BJ (cell line): ENCODE measurements around the gene PRDM16. TPM values are rescaled to one million over a fixed set of nuclear protein-coding genes. Genes with fewer than 3 reads are reported as not detected.
A peak's percentile ranks its signal among the peaks of the same experiment; 100 is the strongest.

Experiments used
- CTCF ChIA-PET: fragments of 350-600 bp; formaldehyde crosslinking; extraction: SDS; loops from one replicate; lab custom pipeline; 2021; ENCODE audit warnings: antibody characterized with exemption, inconsistent platforms; lab: Yijun Ruan, JAX
- POLR2A ChIA-PET: fragments of 300-600 bp; sonication (Branson Sonifier 250); formaldehyde crosslinking; extraction: SDS; loops from one replicate; lab custom pipeline; 2021; ENCODE audit warnings: antibody characterized with exemption; lab: Charles Lee
- DNase-seq: peaks from one replicate; pipeline ENCODE4 v3.0.0-alpha.2; 2011; ENCODE audit warnings: low read depth
- H3K27me3 ChIP-seq: 2 replicates; pipeline ENCODE4 v1.6.0; 2011; ENCODE audit warnings: low read length; ENCODE audit not compliant: control insufficient read depth, insufficient read depth
- H3K36me3 ChIP-seq: 2 replicates; pipeline ENCODE4 v1.5.1; 2011; ENCODE audit warnings: low read length; ENCODE audit not compliant: control insufficient read depth, insufficient read depth
- H3K4me3 ChIP-seq: 2 replicates; pipeline ENCODE4 v1.5.1; 2011; ENCODE audit warnings: low read depth, mild to moderate bottlenecking, control low read depth, low read length
- polyA plus RNA-seq: library from polyadenylated mRNA; depleted of rRNA; stranded (reverse); fragments of >200 nt; gene quantifications from 2 replicates; pipeline ENCODE4 v1.2.3, GENCODE V29; 2011
- TF ChIP-seq, protein P1 (sequence below): IDR thresholded peaks from 2 replicates; pipeline ENCODE4 v1.5.1; 2011; ENCODE audit warnings: low read depth, mild to moderate bottlenecking, control low read depth, inconsistent platforms, low read length, moderate library complexity; ENCODE audit not compliant: insufficient read depth

The PRDM16 gene
- polyA plus RNA-seq, 1 experiment: 0.02 TPM

DNA sequence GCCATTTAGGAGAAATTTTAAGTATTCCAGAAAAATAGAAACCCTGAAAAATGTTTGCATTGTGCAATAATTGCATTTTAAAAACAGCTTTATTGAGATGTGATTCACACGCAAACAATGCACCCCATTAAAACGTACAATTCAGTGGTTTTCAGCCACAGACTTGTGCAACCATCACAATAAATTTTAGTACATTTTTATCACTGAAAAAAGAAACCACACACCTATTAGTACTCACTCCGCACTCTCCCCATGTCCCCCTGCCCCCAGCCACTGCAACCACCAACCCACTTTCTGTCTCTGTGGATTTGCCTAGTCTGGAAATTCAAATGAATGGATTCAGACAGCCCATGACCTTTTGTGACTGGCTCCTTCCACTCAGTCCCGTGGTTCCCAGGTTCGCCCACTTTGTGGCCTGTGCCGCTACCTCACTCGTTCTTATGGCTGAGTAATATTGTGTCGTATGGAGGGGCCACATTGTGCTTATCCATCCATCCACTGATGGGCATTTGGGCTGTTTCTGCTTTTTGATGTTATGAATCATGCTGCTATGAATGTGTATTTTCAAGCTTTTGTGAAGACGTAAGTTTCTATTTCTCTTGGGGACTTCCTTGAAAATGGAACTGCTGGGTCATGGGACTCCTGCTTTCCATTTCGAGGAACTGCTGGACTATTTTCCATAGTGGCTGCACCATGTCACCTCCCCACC is 237.7 kb downstream of the PRDM16 start:
- H3K4me3 ChIP-seq: no peak overlapping the region
- CTCF ChIA-PET: no interaction called here
- TF ChIP-seq, protein P1, sequence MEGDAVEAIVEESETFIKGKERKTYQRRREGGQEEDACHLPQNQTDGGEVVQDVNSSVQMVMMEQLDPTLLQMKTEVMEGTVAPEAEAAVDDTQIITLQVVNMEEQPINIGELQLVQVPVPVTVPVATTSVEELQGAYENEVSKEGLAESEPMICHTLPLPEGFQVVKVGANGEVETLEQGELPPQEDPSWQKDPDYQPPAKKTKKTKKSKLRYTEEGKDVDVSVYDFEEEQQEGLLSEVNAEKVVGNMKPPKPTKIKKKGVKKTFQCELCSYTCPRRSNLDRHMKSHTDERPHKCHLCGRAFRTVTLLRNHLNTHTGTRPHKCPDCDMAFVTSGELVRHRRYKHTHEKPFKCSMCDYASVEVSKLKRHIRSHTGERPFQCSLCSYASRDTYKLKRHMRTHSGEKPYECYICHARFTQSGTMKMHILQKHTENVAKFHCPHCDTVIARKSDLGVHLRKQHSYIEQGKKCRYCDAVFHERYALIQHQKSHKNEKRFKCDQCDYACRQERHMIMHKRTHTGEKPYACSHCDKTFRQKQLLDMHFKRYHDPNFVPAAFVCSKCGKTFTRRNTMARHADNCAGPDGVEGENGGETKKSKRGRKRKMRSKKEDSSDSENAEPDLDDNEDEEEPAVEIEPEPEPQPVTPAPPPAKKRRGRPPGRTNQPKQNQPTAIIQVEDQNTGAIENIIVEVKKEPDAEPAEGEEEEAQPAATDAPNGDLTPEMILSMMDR: no peak
- DNase-seq: peak; percentile 81
- POLR2A ChIA-PET: no interaction called here
- H3K36me3 ChIP-seq: no peaks in the 10 kb centered on the region
- H3K27me3 ChIP-seq: peaks cover 15% of the 10 kb centered on the region

DNA sequence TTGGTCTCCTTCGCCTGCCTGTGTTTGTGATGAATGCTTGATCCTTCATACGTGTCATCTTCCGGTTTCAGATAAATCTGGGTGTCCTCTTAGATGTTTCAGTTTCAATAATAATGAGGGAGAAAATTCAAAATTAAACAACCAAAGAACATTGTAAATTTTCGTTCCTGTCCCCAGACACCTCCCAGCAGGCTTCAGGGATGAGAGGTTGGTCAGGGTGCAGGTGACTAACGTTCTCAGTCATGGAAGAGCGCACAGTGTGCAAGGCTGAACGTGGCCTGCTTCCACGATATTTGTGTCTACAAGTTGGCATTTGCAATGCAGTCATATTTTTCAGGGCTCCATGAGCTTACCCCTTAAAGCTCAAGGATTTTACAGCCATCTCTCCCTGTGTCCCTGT is 238.4 kb downstream of the PRDM16 start:
- H3K36me3 ChIP-seq: no peaks in the 10 kb centered on the region
- H3K4me3 ChIP-seq: no peak overlapping the region
- POLR2A ChIA-PET: no interaction called here
- peaks cover 14% of the 10 kb centered on the region for H3K27me3 ChIP-seq
- CTCF ChIA-PET: no interaction called here
- no peak for DNase-seq
- TF ChIP-seq, protein P1: no peak

DNA sequence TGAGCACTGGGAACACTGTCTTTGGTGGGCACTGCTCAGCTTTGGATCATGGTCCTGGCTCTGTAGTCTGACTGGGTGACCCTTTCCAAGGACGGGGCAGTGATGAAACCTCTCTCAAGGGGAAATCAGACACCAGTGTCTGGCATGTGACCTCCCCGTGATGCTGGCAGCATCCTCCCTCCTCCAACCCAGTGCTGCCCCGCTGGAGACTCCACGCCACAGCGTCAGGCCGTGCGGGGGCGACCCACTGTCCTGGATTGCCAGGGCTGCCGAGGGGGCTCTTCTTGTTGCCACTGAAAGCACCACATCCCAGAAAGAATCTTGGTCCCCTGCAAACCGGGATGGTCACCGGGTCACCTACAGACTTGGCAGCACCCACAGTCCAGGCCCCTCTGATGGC is 239.1 kb downstream of the PRDM16 start:
- ChIA-PET CTCF (no interaction called here), POLR2A (no interaction called here)
- Histone ChIP-seq H3K36me3 (no peaks in the 10 kb centered on the region), H3K4me3 (no peak overlapping the region), H3K27me3 (peaks cover 10% of the 10 kb centered on the region)
- DNase-seq: no peak
- TF ChIP-seq, protein P1: no peak

DNA sequence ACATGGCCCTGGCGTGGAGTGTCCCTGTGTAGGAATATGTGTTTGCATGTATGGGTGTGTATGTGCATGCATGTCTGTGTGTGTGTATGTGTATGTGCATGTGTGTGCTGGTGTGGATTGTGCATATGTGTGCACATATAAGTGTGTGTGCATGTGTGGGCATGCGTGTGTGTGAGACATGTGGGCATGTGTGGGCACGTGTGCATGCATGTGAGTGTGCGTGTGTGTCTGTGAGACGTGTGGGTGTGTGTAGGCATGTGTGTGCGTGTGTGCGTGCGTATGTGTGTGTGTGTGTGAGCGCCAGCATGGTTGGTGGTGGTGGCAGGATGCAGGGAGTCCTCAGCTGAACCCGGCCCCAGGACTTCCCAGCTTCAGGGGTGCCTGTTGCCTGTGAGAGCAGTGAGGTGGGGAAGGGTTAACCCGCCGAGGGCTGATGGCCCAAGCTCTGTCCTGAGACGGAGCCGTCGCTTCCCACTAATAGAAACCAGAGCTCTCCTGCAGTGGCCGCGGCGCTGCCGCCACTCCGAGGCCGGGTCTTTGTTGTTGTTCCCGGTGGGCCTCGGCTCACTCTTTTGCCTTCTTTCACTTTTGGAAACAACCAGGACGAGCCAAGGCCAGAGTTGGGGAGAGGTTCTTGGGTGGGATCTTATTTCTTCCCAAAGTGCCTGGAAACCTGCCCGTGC is 241.9 kb downstream of the PRDM16 start:
- Histone ChIP-seq H3K4me3 (no peak overlapping the region), H3K36me3 (no peaks in the 10 kb centered on the region), H3K27me3 (no peaks in the 10 kb centered on the region)
- DNase-seq: no peak
- TF ChIP-seq, protein P1: no peak
- ChIA-PET POLR2A (no interaction called here), CTCF (interaction anchor here (1.0 kb wide), 1 partner anchor 10 kb away, joined by 5 read pairs; no protein-coding TSS in a partner anchor)

DNA sequence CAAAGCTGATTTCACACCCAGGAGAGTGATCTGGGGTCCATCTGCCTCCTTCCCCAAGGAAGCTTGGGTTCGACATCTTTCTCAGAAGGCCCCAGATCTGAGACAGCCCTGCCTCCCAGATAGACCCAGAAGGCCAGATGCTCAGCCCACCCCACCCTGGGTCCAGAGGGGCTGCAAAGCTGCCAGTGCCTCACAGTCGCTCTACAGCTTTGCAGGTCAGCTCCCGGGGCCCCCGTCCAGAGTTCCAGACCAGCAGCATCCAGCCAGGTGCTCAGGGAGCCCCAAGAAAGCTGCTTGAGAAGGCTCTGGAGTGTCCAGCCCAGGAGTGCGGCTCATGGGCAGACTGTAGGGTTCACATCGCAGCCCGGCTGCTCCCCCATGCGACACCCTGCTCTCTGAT is 242.7 kb downstream of the PRDM16 start:
- no peak for DNase-seq
- CTCF ChIA-PET: interaction anchor here (0.8 to 1.0 kb wide), 2 partner anchors 9 to 29 kb away, joined by 3 to 5 read pairs; no protein-coding TSS in a partner anchor
- TF ChIP-seq, protein P1: no peak
- Histone ChIP-seq H3K4me3 (no peak overlapping the region), H3K27me3 (no peaks in the 10 kb centered on the region), H3K36me3 (no peaks in the 10 kb centered on the region)
- POLR2A ChIA-PET: no interaction called here
